ENCODE data around the gene IPMK. TPM values are rescaled to one million over a fixed set of nuclear protein-coding genes. Genes with fewer than 3 reads are reported as not detected.

Gene IPMK
- total and polyA plus RNA-seq, 2 of the 8 experiments (the other 6 are each of a cell fraction or from before 2014, with no cell fraction given), result 1.3 to 7.8 TPM

DNA sequence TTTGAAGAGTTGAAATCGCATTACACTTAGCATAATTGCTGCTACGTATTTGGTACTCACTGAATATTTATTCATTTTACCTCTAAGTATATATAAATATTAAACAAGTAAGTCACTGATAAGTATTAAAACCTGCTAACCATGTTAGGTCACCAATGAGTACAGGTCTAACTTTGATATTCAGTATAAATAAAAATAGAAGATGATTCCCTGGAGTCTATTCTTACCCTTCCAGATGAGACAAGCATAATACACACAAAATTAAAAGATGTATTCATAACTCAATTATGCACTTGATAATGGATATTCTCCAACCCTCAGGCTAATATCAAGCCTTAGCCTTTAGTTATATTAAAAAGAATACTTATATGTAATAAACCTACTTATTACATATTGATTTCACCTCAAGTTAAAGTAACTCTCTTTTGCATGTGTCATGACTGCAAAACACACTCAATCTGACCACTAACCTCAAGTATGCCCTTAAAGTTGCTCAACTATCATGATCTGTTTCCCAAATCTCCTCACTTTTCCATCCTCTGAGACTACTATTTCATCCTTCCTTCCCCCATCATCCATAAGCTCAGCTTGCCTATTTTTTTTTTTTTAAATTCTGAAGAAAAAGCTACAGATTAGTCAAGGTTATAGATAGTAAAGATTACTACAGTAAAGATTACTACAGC lies 46.8 kb downstream of the IPMK start (continued):
- TF ChIP-seq EP300 (IDR thresholded peaks at IDR 0.05; ENCODE audit: borderline replicate concordance in 1 of 2, low read depth in 2 of 2, low read length in 2 of 2) (no peak), TEAD4 (IDR thresholded peaks at IDR 0.05; ENCODE audit: low read depth, low read length) (no peak), POLR2A (IDR thresholded peaks at IDR 0.05; ENCODE audit: control extremely low read depth in 1 of 2, low read depth in 2 of 2, low read length in 2 of 2) (no peak), SIRT6 (IDR thresholded peaks at IDR 0.05; ENCODE audit: low read length) (no peak), PHF8 (conservative IDR thresholded peaks at IDR 0.05; ENCODE audit: low read depth, low read length) (no peak)

All from H1 (cell line).